Frontal cortex (tissue), 4 donors: Measurements from ENCODE around the gene METTL1. TPM values are rescaled to one million over a fixed set of nuclear protein-coding genes. Genes with fewer than 3 reads are reported as not detected.
"Not testable (repeated sequence)": the region's sequence is repeated elsewhere in the genome, so short reads cannot be mapped to it uniquely, and the experiment has no call there.

Experiments used
- DNase-seq, 2 donors: peaks; one replicate each; pipeline ENCODE4 v3.0.0; 2012; ENCODE audit warnings: low spot score in 2 of 2
- FAIRE-seq: peaks from 2 replicates; lab custom pipeline; 2012; peaks lifted over from hg19 to GRCh38; lab: Jason Lieb, UNC
- total RNA-seq: library from RNA; depleted of rRNA; stranded (reverse); fragments of >200 nt; gene quantifications from one replicate; pipeline ENCODE4 v1.2.3, GENCODE V29; 2014
- donor health status: control.
- donor health status: control.
- donor health status: control.

Gene METTL1
- 1.2 TPM for total RNA-seq

DNA sequence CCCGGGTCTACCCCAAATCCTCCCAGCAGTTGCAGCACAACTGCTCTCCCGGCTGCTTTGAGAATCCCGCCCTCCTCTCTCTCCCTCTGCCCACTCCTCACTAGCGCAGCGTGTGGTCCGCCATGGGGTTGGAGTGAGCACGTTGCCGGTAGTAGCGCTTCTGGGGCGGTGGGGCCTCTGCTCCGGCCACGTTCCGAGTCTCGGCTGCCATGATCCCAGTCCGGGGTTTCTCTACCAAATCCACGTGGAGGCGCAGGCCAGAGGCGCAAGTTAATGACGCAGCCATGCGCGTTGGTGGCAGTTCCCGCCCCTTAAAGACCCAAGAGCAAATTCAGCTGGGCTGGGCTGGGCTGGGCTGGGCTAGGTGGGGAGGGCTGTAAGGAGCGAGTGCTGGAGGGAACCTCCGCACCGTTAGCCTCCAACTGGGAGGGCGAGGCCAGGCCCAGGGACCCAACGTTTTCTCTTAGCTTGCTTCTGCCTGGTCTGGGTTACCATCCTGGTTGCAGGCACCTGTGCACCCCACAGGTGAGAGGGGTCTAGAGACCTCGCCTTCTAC, at the start of gene METTL1:
METTL1 (minus strand) TSS at position 233 of the 556 bp plus-strand sequence; CDS start at position 211, 22 bp downstream.
- DNase-seq (peak; percentile 96 to 97), FAIRE-seq (no peak)

DNA sequence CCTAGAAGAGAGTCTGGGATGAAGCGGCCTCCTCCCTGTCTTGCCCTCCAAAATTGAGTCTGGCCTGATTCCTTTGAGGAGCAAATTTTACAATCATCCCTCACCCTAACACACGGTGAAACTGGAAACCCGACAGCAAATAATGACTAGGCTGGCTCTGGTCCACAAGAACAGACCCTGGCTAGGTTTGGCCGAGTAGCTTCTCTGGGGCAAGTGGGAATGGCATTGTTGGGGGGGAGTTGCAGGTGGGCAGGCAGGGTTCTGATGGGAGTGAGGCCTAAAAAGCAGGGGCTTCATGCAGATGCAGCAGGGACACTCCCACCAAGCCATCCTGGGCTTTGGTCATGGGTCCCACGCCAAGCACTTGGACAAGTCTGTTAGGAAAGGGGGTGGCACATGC, 49.1 kb upstream of the METTL1 start:
- DNase-seq, FAIRE-seq: not testable (repeated sequence)

DNA sequence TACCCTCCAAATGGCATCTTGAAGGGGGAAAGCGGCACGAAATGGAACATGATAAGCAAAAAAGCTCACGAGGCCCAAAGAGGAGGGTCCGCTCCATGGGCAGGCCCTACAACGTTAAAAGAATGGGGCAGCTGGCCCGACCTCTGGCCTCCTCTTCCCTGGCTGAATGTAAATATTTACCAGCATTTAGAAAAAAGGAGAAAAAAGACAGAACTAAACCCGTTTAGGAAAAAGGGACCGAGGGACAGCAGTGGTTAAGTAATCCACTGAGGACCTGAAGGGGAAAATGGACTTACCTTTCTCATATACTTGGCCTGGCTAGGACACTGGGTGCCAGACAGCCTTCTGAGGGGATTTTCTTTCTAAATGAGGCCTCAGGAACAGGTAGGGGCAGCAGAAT, 48.2 kb upstream of the METTL1 start:
- not testable (repeated sequence) for DNase-seq, FAIRE-seq

DNA sequence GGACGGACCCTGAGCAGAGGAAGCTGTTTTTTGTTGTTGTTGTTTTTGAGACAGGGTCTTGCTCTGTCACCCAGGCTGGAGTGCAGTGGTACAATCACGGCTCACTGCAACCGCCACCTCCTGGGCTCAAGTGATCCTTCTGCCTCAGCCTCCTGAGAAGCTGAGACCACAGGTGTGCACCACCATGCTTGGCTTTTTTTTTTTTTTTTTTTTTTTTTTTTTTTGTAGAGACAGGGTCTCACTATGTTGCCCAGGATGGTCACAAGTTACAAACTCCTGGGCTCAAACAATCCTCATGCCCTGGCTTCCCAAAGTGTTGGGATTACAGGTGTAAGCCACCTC, 46.1 kb upstream of the METTL1 start:
- not testable (repeated sequence) for DNase-seq, FAIRE-seq

DNA sequence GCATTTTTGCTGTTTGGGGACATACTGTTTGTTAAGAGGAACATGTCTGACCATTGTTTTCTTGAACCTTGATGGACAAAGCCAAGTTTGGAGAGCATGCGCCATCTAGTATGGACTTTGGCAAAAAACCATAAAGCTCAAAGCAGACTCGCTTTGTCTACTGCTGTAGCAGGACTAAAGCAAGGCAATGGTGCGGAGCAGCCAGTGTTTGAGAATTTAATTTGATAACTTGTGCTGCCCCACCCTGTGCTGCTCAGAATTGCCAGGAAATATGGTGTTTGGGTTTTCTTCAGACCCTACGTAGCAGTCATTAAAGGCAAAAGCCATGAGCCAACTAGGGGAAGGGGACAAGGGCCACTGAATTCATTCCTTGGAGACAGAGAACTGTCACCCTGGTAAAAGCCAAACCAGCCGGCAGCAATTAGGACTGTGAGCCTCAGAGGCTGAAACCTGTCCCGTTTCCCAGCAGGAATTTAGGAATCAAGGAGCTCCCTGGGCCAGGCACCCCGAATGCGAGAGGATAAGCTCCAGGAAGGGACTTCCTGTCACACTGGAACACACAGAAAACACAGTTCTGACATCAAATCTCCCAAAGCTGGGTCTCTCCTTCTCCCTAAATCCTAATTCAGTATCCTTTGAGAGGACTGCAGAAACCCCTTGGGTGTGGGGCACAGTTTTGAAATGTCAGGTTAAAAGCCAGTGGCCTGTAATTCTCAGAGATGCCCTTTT, 45.5 kb upstream of the METTL1 start:
- DNase-seq, result no peak
- FAIRE-seq, result no peak

DNA sequence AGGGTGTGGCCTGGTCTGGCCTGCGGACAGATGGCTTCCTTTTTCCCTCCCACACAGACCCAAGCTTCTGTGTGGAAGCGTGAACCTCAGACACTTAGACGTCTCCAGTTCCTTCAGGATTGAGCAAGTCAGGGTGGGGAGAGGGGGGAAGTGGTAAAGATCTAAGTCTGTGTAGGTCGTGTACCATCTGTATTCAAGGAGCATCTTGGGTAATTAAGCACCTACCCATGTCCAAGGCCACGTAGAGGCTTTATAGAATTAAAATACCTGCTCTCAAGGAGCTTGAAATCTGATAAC, 44.9 kb upstream of the METTL1 start:
- DNase-seq (no peak), FAIRE-seq (no peak)

DNA sequence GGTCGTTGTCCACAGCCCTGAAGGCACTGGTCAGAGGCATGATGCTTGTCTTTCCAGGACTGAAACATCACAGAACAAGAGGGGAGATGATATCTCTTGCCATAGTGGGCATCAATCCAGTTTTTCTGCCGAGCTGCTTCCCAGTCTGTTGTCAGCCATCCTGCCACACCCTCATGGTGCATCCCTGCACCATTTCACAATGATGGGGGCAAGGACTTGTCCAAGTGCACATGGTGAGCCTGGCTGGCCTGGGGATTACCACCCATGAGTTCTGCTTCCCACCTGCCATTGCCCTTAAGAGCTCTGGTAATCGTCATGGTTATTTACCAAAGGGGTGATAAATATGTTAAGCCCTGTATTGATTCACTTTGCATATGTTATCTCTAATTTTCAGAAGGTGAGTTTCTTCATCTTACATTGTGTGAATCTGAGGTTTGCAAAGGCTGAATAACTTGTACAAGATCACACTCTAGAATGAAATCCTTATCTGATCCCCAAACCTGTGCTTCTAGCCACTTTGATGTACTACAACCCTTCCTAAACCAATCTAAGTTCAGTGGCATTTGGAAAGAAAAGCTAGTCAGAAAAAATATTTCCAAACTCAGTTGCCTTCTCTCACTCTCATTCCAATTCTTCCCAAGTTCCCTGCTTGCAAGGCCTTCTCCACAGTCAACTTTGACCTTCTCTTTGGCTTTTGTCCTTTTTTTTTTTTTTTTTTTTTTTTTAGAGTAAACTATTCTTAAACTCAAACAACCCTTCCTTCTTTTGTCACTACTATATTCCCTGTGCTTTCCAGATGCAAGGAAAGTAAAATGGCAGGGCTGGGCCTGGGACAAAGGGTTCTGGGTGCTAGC, 44.3 kb upstream of the METTL1 start:
- FAIRE-seq, result no peak
- no peak for DNase-seq

DNA sequence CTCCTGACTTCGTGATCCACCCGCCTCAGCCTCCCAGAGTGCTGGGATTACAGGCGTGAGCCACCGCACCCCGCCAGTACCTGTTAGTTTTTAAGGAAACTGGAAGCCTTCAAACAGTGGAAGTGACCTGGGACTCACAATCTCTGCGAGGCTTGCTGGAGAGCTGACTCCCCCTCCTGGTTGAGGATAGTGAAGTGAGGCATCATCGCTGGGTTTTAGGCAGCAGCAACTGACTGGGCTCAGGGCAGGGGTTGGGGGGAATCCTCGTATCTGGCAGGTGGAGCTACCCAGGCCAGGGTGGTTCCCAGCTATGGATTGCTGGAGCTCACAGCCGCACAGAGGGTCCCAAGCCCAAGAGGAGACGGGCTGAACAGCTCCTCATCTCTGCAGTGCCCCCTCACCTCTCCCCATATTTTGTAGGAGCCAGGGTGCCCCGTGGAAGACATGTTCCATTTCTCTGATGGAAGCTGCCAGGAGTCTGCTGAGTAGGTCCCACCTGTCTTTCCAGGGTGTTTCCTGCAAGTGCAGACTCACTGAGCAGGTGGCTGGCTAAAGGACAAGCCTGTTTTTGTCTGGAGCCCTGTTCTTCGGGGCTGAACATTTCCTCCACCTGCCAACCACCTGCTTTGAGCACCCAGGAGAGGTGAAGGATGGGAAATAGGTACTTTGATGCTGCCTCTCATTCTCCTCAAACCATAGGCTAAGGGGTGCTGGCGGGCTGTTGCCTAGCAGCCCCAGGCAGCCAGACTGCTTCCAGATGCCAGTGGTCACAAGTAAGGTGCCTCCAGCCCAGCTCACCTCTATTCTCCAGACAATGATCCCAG, 43.5 kb upstream of the METTL1 start:
- FAIRE-seq, result no peak
- no peak for DNase-seq

DNA sequence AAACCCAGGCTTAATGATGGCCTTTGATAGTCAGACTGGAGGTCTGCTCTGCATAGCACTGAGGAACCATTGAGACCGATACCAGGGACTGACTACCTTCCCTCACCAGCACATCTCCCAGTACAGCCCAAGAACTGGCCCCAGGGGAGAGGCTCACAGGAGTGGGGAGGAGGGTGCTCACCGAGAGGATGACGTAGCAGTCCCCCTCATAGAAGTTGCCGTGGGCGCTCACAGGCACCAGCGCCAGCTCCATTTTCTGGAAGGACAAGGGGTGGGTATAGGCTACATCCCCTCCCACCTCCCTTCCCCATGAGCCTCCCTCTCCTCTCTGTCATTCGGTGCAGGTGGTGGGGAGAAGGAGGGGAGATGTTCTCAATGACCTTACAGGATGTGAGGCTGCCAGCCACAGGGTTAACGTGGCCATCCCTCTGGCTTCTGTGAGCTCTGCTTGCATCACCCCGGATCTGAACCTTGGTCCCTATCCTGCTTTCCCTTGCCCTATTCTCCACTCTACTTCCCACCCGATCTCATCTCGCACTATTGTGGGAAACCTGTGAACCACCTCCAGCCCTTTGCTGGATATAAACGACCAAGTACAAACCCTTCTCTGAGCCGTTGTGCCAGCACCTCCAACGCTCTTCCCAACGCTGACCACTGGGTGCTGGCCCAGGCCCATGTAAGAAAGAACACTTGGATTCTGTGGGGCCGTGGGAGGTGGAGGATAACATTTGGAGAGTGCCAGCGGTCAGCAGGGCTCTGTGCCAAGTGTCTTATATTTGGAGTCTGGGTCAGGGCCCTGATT, 42.3 kb upstream of the METTL1 start:
- FAIRE-seq (no peak), DNase-seq (no peak)

DNA sequence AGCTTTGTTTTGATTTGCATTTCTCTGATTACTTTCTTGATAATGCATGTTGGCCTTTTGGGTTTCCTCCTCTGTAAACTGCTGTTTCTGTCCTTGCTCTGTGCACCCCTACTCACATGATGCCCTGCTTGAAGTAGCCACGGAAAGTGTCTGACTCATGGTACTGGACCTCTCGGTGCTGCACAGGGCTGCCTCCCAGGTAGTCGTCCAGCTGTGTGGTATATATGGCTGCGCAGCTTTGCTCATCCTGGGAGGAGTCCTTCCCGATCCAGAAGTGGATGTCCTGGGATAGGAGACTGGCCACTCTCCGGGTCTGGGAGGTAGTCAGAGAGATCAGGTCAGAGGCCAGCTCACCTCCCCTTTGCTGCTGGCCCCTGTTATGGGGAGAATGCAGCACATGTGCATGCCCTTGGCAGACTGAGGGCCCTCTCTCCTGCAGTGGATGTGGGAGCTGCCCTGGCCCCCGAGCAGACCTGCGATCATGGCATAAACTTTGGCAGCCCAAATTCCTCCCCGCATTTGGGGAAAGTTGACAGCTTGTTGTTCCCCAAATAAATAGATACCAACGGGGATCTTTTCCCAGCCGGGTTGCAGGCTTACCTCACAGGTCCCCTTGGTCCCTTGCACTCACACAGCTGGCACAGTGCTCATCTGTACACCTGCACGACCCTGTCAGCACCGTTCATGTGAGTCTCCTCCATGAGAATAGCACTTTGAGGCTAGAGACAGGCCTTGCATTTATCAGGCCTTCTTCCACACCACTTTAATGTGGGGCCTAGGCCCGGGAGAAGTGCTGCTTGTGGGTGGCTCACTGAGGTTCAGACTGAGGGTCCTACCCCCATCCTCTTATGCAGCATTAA, 41.4 kb upstream of the METTL1 start:
- FAIRE-seq, result no peak
- DNase-seq, result no peak

DNA sequence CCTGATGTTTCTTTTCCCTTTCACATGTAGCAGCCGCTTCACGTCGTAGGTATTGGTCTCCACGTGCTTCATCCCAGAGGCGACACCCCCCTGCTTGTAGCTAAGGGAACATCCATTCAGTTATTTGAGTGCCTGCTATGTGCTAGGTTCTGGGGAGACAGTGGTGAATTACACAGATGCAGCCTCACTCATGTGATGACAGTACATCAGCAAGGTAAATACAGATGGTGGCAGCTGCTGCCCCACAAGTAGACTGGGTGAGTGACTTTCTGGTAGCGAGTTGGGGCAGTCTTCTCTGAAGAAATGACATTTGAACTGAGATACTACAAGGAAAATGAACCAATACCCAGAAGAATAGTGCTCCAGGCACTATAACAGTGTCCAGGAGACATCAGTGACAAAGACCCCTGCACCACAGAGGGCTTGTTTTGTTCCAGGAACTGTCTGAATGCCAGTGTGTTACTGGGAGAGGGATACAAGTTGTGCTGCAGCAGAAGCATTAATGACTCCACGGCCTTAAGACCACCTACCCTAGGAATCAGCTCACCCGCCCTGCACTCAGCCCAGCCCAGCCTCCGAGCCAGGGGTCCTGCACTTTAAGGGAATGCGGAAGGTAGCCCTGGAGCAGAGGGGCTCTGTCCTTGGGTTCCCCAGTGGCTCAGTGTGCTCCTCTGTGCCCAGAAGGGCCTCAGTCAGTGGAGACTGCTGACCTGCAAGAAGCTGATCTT, 39.3 kb upstream of the METTL1 start:
- DNase-seq (no peak), FAIRE-seq (no peak)

DNA sequence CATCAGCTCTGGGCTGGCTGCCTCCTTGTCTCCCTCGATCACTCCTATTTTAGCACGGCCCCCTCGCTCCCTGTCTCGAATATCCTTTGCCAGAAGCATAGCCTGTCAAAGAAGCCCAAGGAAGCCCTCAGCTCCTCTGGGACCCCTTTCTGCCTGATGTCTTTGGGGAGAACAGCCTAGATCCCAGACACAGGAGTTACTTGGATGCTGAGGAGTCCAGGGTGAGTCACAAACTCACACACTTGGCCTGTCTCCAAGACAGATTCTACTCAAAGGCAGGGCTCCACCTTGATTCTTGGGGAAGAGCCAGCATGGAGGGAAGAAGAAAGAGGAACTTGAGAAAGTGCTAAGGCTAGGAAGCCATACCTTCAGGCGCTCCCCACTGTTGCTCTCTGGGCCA, 38.5 kb upstream of the METTL1 start:
- FAIRE-seq (no peak), DNase-seq (no peak)

DNA sequence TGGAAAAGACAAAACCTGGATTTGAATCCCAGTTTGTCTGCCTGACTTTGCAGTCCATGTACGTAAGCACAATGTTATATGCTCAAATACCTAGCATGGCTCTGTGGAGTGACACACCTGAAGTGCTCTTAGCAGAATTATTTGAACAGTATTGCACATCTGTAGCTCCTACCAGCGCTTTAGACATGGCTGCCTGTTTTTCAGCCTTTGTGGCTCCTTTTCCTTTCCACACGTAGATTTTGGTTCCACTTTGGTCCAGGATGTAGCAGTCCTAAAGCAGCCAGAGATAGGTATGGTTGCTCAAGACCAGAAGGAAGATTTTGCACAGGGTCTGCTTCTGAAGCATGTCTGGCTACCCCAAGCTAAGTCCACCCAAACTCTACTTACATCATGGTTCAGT, 37.5 kb upstream of the METTL1 start:
- DNase-seq, result no peak
- no peak for FAIRE-seq

DNA sequence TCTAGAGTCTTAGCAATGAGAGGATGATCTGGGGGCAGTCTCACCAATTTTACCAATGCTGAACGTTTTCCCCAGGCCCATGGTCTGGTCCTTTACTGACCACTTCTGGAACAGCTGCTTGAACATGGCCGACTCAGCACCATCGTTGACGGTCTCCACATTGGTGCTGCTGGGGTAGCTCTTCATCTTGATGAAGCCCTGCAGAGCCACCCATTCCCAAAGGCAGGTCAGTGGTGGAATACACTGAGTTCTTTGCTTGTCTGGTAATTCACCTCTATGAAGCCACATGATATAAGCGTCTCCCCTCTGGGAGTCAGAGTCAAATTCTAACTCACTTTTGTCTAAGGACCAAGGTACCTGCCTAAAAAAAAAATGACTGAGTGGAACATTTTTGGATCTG, 36.4 kb upstream of the METTL1 start:
- FAIRE-seq, result no peak
- no peak for DNase-seq

DNA sequence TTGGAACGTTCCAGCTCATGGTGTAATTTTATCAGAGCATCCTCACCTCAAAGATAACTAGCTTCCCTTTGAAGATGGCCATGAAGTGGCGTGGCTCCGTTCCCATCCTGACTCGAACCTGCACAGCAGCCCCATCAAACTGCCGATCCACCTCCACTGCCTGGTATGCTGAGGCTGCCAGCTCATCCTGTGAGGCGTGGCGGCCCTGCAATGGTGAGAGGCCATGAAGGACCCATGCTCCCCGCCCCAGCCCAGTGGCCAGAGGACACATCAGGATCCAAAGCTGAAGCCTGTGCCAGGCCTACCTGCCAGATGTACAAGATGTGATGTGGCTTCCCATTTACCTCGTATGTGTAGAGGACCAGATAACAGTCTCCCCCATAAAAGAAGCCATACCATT, 35.4 kb upstream of the METTL1 start:
- FAIRE-seq (no peak), DNase-seq (no peak)

DNA sequence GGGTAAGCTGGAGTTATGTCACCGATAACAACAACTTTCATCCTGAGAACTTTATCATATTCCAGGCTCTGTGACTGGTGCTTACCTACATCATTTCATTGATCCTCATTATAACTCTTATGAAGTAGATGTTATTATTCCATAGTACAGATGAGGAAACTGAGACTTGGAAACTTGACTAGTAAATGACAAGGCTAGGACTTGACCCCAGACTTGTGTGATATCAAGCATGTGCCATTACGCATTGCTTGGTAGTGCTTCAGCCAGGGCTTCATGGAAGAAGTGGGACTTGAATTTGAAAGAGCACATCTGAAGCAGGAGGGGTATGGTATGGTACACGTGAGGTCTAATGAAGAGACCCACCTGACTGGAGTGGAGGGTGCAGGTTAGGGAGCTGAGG, 34.8 kb upstream of the METTL1 start:
- no peak for FAIRE-seq

DNA sequence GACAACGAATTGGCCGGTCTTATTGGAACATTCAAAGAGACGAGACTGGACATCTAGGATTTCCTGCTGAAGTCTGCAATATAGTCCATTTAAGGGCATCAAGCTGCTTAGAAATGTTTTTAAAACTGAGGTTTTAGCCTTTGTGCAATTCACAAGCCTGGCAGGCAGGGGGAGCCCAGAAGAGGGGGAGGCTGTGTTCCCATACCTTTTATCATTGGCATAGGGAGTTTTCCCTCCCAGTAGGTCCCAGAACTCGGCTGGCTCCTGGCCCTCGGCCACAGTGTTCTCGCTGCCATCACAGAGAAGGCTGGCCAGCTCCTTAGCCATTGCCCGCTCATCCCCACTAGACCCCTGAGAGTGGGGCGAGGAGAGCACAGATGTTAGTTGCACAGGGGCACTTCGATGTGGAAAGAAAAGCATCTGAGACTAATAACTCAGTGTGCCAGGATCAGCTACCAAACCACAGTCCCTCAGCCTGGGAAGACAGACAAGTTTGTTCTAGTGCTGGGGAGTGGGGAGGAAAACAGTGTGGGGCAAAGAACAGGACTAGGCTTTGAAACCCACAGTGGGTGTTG, 31.5 kb upstream of the METTL1 start:
- no peak for FAIRE-seq
- peak in 1 of 2 donors; percentile 47 for DNase-seq

More for the DNA sequence above, 34.8 kb upstream of the METTL1 start:
- DNase-seq, result no peak

DNA sequence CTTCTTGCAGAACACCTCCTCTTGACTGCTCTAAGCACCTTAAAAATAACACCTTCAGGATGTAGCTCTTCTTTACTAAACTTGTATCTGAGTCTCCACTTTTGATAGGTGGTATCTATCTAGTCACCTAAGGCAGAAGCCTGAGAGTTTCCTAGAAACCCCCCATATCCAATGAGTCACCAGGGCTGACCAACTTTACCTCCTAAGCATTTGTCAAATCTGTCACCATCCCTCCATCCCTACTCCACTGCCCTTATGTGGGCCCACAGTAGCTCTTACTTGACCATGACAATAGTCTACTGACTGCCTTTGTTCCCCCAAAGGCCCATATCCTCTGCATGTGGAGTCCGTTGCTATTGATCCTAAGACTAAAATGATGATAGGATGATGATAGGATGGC, 30.7 kb upstream of the METTL1 start:
- no peak for DNase-seq
- no peak for FAIRE-seq
